Retinal pigment epithelial cell (primary cell): Measurements from ENCODE around the gene SOHLH2.

Source experiments
- DNase-seq: peaks from one replicate; pipeline ENCODE4 v3.0.0-alpha.2; 2010; ENCODE audit warnings: low read depth
- H3K4me3 ChIP-seq: 2 replicates; pipeline ENCODE4 v1.5.1; 2011; ENCODE audit warnings: mild to moderate bottlenecking, low read length, control low read depth, moderate library complexity
- TF ChIP-seq, protein P1 (sequence below): conservative IDR thresholded peaks from 2 replicates; pipeline ENCODE4 v1.5.1; 2011; ENCODE audit warnings: low read depth, low read length, control low read depth, inconsistent platforms

SOHLH2 gene

DNA sequence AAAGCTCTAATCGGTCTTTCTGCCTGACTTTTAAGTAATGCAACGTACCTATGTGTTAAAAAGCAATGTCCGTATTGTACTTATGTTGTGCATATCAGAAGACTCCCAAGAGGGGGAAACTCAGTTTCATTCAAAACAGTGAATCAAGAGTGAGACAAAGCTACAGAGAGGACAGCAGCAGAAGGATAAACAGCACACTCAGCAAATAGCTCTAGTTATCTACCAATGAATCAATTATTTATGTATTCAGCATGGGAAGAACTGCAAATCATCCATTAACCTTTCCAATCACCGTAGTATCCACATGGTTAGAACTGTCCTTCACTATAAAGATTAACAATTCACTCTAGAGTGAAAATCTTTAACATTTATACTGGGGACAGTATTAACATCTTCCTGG lies 36.7 kb upstream of the SOHLH2 start:
- no peak overlapping the region for H3K4me3 ChIP-seq
- no peak for DNase-seq
- TF ChIP-seq, protein P1, sequence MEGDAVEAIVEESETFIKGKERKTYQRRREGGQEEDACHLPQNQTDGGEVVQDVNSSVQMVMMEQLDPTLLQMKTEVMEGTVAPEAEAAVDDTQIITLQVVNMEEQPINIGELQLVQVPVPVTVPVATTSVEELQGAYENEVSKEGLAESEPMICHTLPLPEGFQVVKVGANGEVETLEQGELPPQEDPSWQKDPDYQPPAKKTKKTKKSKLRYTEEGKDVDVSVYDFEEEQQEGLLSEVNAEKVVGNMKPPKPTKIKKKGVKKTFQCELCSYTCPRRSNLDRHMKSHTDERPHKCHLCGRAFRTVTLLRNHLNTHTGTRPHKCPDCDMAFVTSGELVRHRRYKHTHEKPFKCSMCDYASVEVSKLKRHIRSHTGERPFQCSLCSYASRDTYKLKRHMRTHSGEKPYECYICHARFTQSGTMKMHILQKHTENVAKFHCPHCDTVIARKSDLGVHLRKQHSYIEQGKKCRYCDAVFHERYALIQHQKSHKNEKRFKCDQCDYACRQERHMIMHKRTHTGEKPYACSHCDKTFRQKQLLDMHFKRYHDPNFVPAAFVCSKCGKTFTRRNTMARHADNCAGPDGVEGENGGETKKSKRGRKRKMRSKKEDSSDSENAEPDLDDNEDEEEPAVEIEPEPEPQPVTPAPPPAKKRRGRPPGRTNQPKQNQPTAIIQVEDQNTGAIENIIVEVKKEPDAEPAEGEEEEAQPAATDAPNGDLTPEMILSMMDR, result no peak

DNA sequence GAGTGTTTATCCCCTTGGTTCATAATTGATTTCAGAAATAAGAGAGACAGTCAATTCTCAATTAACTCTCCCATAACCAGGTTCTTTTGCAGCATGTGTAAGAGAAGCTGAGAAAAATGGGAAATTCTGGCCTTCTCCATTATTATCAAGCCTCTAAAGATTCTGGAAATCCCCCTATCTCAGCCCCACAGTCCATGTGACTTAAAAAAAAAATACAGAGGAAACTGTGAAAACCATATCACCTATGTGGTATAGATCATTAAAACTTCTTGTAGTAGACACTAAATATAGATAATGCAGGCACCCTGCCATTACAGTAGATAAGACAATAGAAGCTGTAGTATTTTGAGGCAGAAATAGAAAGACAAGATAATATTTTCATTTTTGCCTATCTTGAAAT lies 34.3 kb upstream of the SOHLH2 start:
- H3K4me3 ChIP-seq, result no peak overlapping the region
- DNase-seq, result no peak
- TF ChIP-seq, protein P1, result no peak

- TF ChIP-seq, protein P1, result no peak
- DNase-seq, result no peak
- H3K4me3 ChIP-seq, result no peak overlapping the region
These were observed 30.6 kb upstream of the SOHLH2 start for GRCh38 chr13:36244990-36245389.

DNA sequence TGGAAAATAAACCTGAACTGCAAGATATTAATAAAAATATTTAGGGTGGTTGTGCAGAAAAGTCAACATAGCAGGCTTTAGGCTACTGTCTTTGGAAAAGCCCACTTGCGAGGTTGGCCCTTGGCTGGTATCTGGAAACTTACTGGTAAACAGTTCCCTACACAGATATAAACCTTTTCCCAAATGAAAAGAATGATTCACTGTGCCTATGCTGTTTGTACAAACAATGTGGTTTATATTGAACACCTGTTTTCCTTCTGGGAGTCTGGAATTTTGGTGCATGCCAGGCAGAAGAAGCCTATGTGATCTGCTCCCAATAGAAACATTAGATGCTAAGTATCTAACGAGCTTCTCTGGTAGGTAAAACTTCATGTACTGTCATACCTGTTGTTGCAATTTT lies 29.7 kb upstream of the SOHLH2 start:
- TF ChIP-seq, protein P1, result no peak
- no peak overlapping the region for H3K4me3 ChIP-seq

GRCh38 chr13:36242761-36243160 lies 28.4 kb upstream of the SOHLH2 start:
- DNase-seq, result no peak
- TF ChIP-seq, protein P1, result no peak
- H3K4me3 ChIP-seq, result no peak overlapping the region

More for the DNA sequence above, 29.7 kb upstream of the SOHLH2 start:
- DNase-seq, result no peak

DNA sequence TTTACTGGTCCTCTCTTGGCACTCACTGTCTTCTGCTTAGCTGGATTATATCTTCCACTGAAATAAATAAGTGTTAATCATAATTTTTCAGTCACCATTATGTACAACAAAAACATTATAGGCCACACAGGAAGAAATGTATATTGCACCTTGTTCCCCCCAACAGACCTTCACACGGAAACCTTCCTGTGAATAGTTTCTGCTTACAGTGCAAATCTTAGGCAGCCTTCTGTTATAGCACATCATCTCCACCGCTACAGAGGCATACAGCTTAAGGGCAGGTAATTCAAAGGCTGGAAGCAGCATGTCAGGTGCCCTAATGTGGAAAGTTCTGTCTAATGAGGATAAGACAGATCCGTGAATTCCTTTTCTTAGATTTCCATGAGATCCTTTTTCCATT lies 16.9 kb upstream of the SOHLH2 start:
- no peak overlapping the region for H3K4me3 ChIP-seq
- no peak for DNase-seq
- TF ChIP-seq, protein P1, result no peak

DNA sequence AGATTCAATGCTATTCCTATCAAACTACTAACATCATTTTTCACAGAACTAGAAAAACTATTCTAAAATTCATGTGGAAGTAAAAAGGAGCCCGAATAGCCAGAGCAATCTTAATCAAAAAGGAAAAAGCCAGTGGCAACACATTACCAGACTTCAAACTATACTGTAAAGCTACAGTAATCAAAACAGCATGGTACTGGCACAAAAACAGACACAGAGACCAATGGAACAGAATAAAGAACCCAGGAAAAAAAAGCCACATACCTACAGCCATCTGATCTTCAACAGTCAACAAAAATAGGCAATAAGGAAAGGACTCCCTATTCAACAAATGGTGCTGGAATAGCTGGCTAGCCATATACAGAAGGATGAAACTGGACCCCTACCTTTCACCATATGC lies 10.4 kb upstream of the SOHLH2 start:
- no peak overlapping the region for H3K4me3 ChIP-seq
- TF ChIP-seq, protein P1, result no peak
- DNase-seq, result no peak
